HG02642 (cell line): Measurements from ENCODE around the gene BCL11A.
"Not testable (repeated sequence)": the region's sequence is repeated elsewhere in the genome, so short reads cannot be mapped to it uniquely, and the experiment has no call there.

Experiments
- ATAC-seq: cut with Tn5 transposase; IDR thresholded peaks from one replicate; pipeline ENCODE4 v1.9.1; 2021; ENCODE audit warnings: mild to moderate bottlenecking; ENCODE audit not compliant: unreplicated experiment, poor library complexity

Gene BCL11A

DNA sequence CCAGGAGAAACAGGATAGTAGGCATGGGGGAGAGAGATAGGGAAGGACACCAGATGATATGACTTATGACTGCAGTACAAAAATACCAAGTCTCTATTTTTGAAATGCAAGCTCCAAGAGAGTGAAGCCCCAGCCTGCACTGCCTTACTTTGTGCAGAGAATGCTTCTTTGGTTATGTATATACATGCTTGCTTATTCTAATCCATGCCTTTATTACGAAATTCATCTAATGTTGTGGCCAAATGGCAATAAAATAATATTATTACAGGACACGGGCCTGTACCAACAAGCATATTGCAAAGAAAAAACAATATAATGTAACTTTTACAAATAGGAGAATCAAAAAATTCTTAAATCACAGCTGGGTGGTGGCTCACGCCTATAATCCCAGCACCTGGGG lies 110.8 kb downstream of the BCL11A start:
- ATAC-seq, result no peak

GRCh38 chr2:60441800-60442199 lies 111.7 kb downstream of the BCL11A start:
- no peak for ATAC-seq

DNA sequence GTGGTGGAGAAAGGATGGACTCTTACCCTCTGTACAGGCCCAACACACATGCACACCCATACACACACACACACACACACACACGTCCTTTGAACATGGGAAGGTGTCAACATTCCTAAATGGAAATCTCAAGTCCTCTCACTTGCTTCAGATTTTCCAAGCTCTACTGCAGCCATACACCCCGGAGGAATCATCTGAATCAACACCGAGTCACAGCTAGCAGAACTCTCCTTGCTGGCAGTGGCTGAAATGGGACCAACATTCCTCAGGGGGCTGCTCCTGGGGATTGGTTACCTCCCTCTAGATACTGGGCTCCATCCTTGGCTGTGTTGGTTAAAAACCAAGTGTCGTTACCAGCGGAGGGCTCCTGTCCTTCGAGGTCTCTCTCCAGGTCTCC lies 112.7 kb downstream of the BCL11A start:
- no peak for ATAC-seq

- peak; percentile 21 for ATAC-seq
These were observed 113.2 kb downstream of the BCL11A start for GRCh38 chr2:60440079-60440766.

DNA sequence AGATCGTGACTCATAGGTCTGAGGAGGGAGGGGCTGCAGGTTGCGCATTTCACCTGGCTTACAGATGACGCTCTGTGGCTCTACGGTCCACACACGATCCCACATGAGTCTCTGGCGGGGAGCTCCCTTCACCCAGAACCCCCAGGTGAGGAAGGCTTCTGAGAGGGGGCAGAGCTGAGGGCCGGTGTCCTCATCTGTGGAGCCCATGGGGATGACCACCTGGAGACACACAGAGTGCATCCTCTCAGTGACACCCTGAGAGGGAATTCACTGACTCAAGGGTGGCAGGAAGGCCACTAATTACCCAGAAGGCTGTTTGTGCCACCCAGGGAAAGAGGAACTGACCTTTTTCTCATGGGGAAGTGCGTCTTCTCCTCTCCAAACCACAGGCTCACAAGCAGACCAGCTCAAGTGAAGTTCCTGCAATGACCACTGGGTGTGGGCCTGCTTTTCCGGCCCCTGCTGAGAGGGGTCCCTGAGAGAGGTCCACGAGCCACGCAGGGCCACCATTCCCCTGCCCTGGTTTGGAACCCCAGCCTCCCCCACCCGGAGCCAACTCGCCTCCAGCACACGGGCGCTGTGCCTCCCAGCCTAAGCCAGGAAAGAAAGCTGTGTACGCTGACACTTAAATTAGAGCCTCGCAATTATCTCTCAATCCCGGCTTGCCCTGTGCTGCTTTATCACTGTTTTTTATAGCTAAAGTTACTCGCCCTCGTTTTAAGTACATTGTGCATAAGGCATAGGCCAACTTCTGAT lies 114.1 kb downstream of the BCL11A start:
- peak; percentile 99 for ATAC-seq

DNA sequence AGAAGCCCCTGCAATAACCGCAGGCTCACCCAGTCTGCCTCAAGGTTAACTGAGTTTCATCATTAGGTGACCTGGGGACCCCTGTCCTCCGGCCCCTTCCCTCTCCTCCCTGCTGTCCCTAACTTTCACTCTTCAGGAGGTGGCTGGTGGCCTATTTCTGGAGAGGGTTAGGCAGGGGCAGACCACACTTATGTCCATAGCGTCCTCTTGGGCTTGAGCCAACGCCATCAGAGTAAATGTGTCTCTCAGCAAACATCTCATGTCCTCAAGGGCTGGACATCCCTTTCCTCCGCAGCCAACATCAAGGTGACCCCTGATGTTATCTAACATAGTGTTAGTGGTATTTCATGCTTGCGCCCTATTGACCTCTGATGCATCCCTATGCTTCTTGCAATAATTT lies 114.8 kb downstream of the BCL11A start:
- no peak for ATAC-seq

DNA sequence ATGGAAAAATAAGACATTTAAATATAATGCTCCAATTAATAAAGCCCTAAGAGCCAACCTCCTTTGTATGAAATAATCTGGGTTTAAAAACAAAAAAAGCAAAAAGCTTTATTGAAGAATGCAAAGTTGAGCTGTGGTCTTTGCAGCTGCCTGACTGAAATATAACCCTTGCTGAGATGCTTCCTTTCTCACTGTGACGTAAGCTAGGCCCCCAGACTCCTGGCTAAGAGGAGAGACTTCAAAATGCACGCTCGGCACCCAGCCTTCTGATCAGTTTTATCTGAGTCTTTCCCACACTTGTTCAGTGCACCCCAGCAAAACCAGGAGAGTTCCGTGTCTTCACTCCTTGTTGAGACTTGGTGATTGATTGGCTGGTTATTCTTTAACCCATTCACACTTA lies 115.3 kb downstream of the BCL11A start:
- ATAC-seq, result no peak

GRCh38 chr2:60437080-60437696 lies 116.3 kb downstream of the BCL11A start:
- no peak for ATAC-seq

- ATAC-seq, result no peak
These were observed 120.3 kb downstream of the BCL11A start for GRCh38 chr2:60433018-60433596.

GRCh38 chr2:60432035-60432601 lies 121.3 kb downstream of the BCL11A start:
- no peak for ATAC-seq

DNA sequence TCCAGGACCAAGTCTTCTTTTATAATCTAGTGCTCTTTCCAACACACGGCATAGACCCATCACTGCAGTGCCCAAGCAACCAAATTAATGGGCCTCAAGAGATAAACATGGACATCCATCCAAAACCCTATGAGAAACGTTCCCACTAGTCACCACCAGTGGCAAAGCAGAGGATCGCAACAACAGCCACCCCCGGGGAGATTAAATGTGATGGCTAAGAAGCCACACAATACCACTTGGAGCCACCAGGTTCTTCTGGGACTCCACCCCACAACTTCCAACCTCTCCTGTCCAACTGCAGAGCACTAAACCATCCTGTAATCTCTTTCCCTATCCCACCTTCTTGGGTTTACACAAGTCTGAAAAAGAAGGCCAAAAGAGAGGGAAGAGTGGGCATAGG lies 123.8 kb downstream of the BCL11A start:
- ATAC-seq, result no peak

DNA sequence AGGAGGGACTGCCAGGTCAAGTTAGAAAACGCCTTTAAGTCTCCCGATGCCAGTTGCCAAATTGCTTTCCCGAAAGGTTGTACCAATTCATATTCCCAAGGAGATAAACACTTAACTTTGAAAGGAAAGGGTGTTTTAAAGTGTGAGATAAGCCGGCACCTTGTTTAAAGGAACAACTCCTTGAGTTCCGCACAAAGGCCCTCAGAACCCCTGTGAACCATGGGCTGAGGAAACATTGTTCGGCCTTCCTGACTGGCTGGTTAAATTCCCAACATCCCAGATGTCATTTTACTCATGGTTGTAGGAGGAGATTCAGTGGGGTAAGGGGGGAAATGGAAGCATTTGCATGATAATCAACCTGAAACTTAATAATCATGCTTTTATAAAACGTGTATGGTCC lies 126.6 kb downstream of the BCL11A start:
- no peak for ATAC-seq

- ATAC-seq, result no peak
These were observed 127.1 kb downstream of the BCL11A start for GRCh38 chr2:60426341-60426740.

DNA sequence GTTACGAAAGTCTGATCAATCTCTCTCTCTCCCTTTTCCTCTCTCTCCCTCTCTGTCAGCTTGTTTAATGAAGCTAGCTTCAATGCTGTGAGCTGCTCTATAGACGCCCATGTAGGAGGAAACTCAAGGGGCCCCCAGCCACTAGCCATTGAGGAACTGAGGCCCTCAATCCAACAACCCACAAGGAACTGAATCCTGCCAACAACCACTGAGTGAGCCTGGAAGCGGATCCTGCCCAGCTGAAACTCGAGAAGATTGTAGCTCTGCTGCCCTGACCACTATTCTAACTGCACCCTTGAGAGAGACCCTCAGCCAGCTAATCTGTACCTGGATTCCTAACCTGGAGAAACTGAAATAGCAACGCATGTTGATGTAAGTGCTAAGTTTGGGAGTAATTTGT lies 129.2 kb downstream of the BCL11A start:
- no peak for ATAC-seq

GRCh38 chr2:60423505-60423904 lies 129.9 kb downstream of the BCL11A start:
- ATAC-seq, result no peak

GRCh38 chr2:60422826-60423483 lies 130.5 kb downstream of the BCL11A start:
- ATAC-seq, result no peak

- not testable (repeated sequence) for ATAC-seq
These were observed 136.2 kb downstream of the BCL11A start for GRCh38 chr2:60417210-60417609.

DNA sequence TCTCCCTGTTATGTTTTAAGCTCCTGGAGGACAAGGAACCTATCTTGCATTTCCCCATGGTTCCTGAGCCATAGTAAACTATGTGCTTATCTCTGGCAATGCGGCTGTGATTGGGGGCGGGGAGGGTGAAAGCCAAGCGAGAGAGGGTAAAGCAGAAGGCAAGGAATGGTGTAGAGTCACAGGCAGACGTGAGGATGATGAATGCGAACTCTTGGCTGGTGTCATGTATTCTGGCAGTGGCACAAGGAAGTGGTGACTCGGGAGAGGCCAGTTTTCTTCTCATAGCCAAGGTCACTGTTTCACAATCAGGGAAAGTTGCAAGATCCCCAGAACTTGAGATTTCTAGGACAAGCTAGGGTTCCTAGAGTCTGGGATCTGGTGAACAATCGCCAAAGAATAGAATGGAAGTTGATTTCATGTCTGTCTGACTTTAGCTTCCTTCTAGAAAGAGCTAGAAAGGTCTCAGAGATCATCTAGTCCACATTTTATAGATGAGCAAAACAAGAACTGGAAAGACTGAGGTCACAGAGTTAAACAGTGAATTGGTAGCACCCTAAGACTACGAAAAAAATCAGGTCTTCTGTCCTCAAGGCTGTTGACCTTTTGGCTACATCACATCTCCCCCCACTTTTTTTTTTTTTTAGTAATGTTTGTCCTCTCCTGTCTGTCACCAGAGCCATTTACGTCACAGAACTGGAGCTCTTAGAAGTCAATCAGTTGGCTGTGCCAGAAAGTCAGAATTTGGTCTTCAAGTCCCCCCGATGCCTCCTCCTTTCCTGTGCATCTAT lies 137.0 kb downstream of the BCL11A start:
- ATAC-seq, result no peak

- ATAC-seq, result no peak
These were observed 137.6 kb downstream of the BCL11A start for GRCh38 chr2:60415814-60416213.
